ENCODE measurements around the gene PBX4. TPM values are rescaled to one million over a fixed set of nuclear protein-coding genes. Genes with fewer than 3 reads are reported as not detected.

The PBX4 gene
- total and polyA plus RNA-seq, 4 donors = 2.2 to 8.3 (median 6.8) TPM

- Histone ChIP-seq H3K27ac (ENCODE audit: low read depth in 1 of 2, low read length in 1 of 2) (no peak overlapping the region), H3K4me1 (ENCODE audit: control insufficient read depth in 5 of 5, insufficient read depth in 5 of 5, low read length in 5 of 5) (peaks cover 0 to 37% (median 9%) of the 10 kb centered on the region in 5 donors), H3K36me3 (ENCODE audit: control insufficient read depth in 4 of 4, insufficient read depth in 4 of 4, low read length in 4 of 4) (no peaks in the 10 kb centered on the region), H3K9ac (ENCODE audit: insufficient read depth in 1 of 2, low read length in 2 of 2) (no peak overlapping the region), H3K27me3 (ENCODE audit: control insufficient read depth in 3 of 3, insufficient read depth in 3 of 3, low read length in 2 of 3) (peaks cover 5 to 12% (median 11%) of the 10 kb centered on the region in 3 donors), H3K4me3 (no peak overlapping the region), H3K9me3 (ENCODE audit: control insufficient read depth in 4 of 4, insufficient read depth in 3 of 4, low read length in 3 of 4) (peaks cover 0 to 8% (median 0%) of the 10 kb centered on the region in 4 donors)
- DNase-seq (no peak), ATAC-seq (ENCODE audit: insufficient read depth, low FRiP score) (no peak)
- TF ChIP-seq, protein P1, sequence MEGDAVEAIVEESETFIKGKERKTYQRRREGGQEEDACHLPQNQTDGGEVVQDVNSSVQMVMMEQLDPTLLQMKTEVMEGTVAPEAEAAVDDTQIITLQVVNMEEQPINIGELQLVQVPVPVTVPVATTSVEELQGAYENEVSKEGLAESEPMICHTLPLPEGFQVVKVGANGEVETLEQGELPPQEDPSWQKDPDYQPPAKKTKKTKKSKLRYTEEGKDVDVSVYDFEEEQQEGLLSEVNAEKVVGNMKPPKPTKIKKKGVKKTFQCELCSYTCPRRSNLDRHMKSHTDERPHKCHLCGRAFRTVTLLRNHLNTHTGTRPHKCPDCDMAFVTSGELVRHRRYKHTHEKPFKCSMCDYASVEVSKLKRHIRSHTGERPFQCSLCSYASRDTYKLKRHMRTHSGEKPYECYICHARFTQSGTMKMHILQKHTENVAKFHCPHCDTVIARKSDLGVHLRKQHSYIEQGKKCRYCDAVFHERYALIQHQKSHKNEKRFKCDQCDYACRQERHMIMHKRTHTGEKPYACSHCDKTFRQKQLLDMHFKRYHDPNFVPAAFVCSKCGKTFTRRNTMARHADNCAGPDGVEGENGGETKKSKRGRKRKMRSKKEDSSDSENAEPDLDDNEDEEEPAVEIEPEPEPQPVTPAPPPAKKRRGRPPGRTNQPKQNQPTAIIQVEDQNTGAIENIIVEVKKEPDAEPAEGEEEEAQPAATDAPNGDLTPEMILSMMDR (IDR thresholded peaks at IDR 0.05; ENCODE audit: control extremely low read depth, extremely low read depth) = no peak
- WGBS, 2 donors = 94 to 95% methylated on average over 18 to 23 of the region's 23 CpGs
Measured at GRCh38 chr19:19545707-19546106, 72.8 kb downstream of the PBX4 start.

DNA sequence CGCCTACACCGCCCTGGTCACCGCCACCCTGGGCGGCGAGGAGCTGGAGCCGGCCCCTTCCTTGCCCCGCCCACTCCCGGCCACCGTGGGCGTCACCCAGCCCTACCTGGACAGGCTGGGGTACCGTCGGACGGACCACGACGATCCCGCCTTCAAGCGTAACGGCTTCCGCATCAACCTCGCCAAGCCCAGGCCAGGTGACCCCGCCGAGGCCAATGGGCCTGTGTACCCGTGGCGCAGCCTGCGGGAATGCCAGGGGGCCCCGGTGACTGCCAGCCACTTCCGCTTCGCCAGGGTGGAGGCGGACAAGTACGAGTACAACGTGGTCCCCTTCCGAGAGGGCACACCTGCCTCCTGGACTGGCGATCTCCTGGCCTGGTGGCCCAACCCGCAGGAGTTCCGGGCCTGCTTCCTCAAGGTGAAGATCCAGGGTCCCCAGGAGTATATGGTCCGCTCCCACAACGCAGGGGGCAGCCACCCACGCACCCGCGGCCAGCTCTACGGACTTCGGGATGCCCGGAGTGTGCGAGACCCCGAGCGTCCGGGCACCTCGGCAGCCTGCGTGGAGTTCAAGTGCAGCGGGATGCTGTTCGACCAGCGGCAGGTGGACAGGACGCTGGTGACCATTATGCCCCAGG is 73.4 kb downstream of the PBX4 start:
- WGBS, 2 donors = 90 to 93% methylated on average over 52 to 53 of the region's 53 CpGs

GRCh38 chr19:19544257-19544953 is 74.1 kb downstream of the PBX4 start:
- DNase-seq (no peak), ATAC-seq (ENCODE audit: insufficient read depth, low FRiP score) (no peak)
- no peak overlapping the region for H3K4me3 ChIP-seq
- WGBS, 2 donors = 92 to 93% methylated on average over 75 of the region's 75 CpGs
- peaks cover 8 to 23% (median 13%) of the 10 kb centered on the region in 3 donors for H3K27me3 ChIP-seq (ENCODE audit: control insufficient read depth in 3 of 3, insufficient read depth in 3 of 3, low read length in 2 of 3)
- H3K27ac ChIP-seq (ENCODE audit: low read depth in 1 of 2, low read length in 1 of 2) = no peak overlapping the region
- TF ChIP-seq, protein P1 (IDR thresholded peaks at IDR 0.05; ENCODE audit: control extremely low read depth, extremely low read depth) = no peak
- H3K36me3 ChIP-seq (ENCODE audit: control insufficient read depth in 4 of 4, insufficient read depth in 4 of 4, low read length in 4 of 4) = no peaks in the 10 kb centered on the region
- H3K9me3 ChIP-seq (ENCODE audit: control insufficient read depth in 4 of 4, insufficient read depth in 3 of 4, low read length in 3 of 4) = peaks cover 0 to 14% (median 0%) of the 10 kb centered on the region in 4 donors
- peaks cover 0 to 34% (median 13%) of the 10 kb centered on the region in 5 donors for H3K4me1 ChIP-seq (ENCODE audit: control insufficient read depth in 5 of 5, insufficient read depth in 5 of 5, low read length in 5 of 5)
- no peak overlapping the region for H3K9ac ChIP-seq (ENCODE audit: insufficient read depth in 1 of 2, low read length in 2 of 2)

More for the DNA sequence above, 73.4 kb downstream of the PBX4 start:
- DNase-seq (no peak), ATAC-seq (ENCODE audit: insufficient read depth, low FRiP score) (no peak)
- Histone ChIP-seq H3K4me1 (ENCODE audit: control insufficient read depth in 5 of 5, insufficient read depth in 5 of 5, low read length in 5 of 5) (peaks cover 0 to 35% (median 10%) of the 10 kb centered on the region in 5 donors), H3K36me3 (ENCODE audit: control insufficient read depth in 4 of 4, insufficient read depth in 4 of 4, low read length in 4 of 4) (no peaks in the 10 kb centered on the region), H3K27ac (ENCODE audit: low read depth in 1 of 2, low read length in 1 of 2) (no peak overlapping the region), H3K4me3 (no peak overlapping the region), H3K27me3 (ENCODE audit: control insufficient read depth in 3 of 3, insufficient read depth in 3 of 3, low read length in 2 of 3) (peaks cover 8 to 17% (median 9%) of the 10 kb centered on the region in 3 donors), H3K9me3 (ENCODE audit: control insufficient read depth in 4 of 4, insufficient read depth in 3 of 4, low read length in 3 of 4) (peaks cover 0 to 10% (median 0%) of the 10 kb centered on the region in 4 donors), H3K9ac (ENCODE audit: insufficient read depth in 1 of 2, low read length in 2 of 2) (no peak overlapping the region)
- TF ChIP-seq, protein P1 (IDR thresholded peaks at IDR 0.05; ENCODE audit: control extremely low read depth, extremely low read depth) = no peak

Measured in lung (tissue), 12 donors.